ENCODE data around the gene AMPD2.

DNA sequence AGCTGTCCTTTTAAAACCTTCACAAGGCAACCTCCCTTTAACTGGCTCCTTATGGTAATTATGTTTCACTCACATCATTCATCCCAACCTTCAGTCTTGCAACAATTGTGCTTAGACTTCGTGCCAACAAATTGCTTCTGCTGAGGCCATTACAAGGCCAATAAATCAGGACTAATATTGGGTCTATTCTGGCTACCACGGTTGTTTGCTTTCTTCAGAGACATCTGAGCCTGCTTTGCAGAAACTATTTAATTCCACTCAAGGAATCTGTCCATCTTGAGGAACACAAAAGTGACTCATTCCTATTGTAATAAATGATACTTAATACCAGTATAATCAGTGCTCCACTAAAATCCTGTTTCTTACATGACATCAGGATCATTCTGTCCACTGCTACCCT lies 33.7 kb downstream of the AMPD2 start:
- TF ChIP-seq, protein P1, sequence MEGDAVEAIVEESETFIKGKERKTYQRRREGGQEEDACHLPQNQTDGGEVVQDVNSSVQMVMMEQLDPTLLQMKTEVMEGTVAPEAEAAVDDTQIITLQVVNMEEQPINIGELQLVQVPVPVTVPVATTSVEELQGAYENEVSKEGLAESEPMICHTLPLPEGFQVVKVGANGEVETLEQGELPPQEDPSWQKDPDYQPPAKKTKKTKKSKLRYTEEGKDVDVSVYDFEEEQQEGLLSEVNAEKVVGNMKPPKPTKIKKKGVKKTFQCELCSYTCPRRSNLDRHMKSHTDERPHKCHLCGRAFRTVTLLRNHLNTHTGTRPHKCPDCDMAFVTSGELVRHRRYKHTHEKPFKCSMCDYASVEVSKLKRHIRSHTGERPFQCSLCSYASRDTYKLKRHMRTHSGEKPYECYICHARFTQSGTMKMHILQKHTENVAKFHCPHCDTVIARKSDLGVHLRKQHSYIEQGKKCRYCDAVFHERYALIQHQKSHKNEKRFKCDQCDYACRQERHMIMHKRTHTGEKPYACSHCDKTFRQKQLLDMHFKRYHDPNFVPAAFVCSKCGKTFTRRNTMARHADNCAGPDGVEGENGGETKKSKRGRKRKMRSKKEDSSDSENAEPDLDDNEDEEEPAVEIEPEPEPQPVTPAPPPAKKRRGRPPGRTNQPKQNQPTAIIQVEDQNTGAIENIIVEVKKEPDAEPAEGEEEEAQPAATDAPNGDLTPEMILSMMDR (IDR thresholded peaks at IDR 0.05), result no peak
- TF ChIP-seq POLR2AphosphoS5 (IDR thresholded peaks at IDR 0.05), result no peak

All from sigmoid colon (tissue), 4 donors.